GM23338 (cell line): ENCODE results near the gene PRCC.

Source experiments
- CREB1 ChIP-seq: fragments of 250-450 bp; sonication (Bioruptor Pico); IDR thresholded peaks from 2 replicates; pipeline ENCODE4 v1.5.0; 2020; ENCODE audit warnings: low read depth, mild to moderate bottlenecking, moderate library complexity
- CTCF ChIP-seq, 2 experiments: fragments of 200-600 bp in 1 of 2; sonication (generic) in 1 of 2; conservative IDR thresholded peaks; 2 replicates each; pipeline versions ENCODE4 v1.5.1 to v1.6.1; 2016 to 2017; ENCODE audit warnings: antibody characterized with exemption in 2 of 2, low read depth in 2 of 2, mild to moderate bottlenecking in 2 of 2, moderate library complexity in 1 of 2

DNA sequence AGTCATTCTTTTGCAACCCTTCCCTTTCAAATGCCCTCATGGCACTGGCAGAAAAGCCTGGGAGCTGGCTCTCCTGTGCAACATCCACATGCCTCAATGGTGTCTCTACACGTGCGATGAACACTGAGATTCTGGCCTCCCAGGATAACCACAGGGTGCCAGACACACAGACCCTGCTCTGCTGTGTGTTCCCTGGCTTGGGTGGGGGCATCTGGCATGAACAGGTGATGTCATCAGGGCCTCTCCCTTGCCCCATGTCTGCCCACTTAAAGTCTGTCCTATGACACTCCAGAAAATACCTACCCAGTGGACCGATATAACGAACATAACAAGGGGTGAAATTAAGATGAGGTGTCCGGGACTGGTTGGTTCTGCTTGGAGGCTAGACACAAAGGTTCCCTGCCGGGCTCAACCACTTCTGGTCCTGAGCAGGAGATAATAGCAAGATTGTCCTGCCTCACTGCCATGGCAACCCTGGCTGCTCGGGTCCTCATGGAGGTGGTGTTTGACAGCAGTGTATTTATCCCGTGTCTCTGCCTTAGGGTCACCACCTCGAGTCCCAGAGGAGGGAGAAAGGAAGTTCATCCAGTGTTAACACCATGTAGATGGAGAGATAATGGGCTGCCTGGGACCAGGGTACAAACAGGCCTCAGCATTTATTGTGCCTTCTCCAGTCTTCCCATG is 72.2 kb downstream of the PRCC start:
- no peak for TF ChIP-seq CTCF (conservative IDR thresholded peaks at IDR 0.05; ENCODE audit: low read depth in 2 of 2)
- TF ChIP-seq CREB1 (CRISPR knock-in tag) = no peak
